Measurements from ENCODE around the gene SMARCB1.

DNA sequence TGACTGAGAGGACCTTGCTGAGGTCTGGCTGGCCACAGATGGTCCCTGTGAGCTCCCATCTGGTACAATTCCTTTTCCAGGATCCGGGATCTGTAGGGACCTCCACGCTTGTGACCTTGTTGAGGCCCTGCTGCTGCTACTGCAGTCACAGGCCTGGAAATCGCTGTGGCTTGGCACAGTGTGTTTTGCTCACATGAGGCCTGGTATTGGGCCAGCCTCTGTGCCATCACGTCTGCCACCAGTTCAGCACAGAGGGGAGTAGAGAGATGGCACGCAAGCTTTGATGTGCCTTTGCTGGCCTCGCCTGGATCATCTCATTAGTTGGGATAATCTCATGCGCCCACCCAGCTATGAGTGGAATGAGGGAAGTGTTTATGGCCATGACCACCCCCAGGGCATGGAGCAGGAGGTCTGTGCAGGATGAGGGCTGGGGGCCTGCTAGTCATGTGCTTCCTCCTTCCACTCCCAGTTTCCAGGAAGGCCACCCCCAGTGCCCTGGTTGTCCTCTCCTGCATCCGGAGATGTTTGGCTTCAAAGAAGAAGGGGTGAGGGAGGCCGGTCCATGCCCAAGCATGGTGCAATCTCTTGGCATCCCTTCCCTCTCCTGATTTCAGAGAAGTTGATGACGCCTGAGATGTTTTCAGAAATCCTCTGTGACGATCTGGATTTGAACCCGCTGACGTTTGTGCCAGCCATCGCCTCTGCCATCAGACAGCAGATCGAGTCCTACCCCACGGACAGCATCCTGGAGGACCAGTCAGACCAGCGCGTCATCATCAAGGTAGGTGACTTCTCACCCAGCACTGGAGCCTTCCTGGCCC lies 29.6 kb downstream of the SMARCB1 start:
- TF ChIP-seq, protein P1, sequence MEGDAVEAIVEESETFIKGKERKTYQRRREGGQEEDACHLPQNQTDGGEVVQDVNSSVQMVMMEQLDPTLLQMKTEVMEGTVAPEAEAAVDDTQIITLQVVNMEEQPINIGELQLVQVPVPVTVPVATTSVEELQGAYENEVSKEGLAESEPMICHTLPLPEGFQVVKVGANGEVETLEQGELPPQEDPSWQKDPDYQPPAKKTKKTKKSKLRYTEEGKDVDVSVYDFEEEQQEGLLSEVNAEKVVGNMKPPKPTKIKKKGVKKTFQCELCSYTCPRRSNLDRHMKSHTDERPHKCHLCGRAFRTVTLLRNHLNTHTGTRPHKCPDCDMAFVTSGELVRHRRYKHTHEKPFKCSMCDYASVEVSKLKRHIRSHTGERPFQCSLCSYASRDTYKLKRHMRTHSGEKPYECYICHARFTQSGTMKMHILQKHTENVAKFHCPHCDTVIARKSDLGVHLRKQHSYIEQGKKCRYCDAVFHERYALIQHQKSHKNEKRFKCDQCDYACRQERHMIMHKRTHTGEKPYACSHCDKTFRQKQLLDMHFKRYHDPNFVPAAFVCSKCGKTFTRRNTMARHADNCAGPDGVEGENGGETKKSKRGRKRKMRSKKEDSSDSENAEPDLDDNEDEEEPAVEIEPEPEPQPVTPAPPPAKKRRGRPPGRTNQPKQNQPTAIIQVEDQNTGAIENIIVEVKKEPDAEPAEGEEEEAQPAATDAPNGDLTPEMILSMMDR (IDR thresholded peaks at IDR 0.05; ENCODE audit: low read length): no peak
- no peak for TF ChIP-seq EZH2 (IDR thresholded peaks at IDR 0.05; ENCODE audit: borderline replicate concordance, low read length)

All from OCI-LY1 (cell line).